ENCODE results near the gene AP1M1. TPM values are rescaled to one million over a fixed set of nuclear protein-coding genes. Genes with fewer than 3 reads are reported as not detected.
A peak's percentile ranks its signal among the peaks of the same experiment; 100 is the strongest.

AP1M1 gene
- polyA plus RNA-seq, 1 donor from 2014 or later, result 130 TPM

DNA sequence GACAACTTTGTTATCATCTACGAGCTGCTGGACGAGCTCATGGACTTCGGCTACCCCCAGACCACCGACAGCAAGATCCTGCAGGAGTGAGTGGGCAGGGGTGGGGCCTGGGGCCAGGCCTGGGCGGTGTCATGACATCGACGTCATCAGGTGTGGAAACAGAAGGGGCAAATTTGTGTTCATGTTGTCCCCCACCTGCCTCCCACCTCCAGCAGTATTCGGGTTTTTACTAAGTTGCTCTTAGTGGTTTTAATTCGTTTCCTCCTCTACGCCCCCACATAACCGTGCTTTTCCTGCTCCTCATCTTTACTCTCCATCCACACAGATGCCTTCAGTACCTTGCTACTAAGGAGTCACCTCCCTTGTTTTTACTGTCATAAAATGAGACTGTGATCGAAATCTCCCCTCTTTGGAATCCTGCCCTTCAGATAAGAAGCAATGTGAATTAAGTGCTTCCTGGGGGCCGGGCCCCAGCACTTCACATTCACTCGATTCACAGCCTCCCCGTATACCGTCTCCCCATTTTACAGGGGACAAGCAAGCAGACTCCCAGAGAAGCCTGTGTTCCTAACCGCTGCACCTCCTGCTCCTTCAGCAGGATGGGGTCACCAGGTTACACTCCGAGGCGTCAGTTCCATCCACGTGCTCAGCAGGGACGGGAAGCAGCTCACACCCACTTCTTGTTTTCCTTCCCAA is 10.5 kb downstream of the AP1M1 start:
- Mint-ChIP-seq H3K36me3 (peaks cover 17% of the 10 kb centered on the region), H3K4me3 (peak overlapping the region in 1 of 4 donors; percentile 78), H3K27ac (no peak overlapping the region), H3K9me3 (no peaks in the 10 kb centered on the region), H3K27me3 (no peaks in the 10 kb centered on the region), H3K4me1 (peaks cover 10 to 17% (median 11%) of the 10 kb centered on the region in 3 donors)

DNA sequence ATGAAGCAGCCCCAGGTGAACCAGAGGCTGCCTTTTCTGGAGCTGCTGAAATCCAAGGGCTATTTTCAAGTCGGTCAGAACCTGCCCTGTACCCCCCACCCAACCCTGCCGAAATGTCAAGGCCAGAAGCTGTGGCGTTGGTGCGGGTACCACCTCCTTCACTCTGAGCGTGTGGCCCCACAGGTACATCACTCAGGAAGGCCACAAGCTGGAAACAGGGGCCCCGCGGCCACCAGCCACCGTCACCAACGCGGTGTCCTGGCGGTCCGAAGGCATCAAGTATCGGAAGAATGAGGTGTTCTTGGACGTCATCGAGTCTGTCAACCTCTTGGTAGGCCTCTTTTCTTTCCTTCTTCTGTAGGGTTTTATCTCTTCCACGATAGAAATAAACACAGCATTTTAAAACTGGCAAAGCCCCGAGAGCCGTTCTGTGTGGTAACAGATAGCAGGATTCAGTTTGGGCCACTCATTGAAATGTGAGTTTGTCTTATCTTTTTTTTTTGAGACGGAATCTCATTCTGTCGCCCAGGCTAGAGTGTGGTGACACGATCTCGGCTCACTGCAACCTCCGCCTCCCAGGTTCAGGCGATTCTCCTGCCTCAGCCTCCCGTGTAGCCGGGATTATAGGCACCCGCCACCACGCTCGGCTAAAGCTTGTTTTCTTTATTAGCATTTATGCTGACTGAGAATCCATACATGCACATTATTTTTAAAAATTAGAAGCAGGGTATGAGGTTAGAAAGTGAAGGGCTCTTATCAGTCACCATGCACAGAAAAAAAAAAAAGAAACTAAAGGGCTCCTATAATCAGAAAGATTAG is 11.3 kb downstream of the AP1M1 start:
- H3K9me3 Mint-ChIP-seq, result no peaks in the 10 kb centered on the region
- H3K4me3 Mint-ChIP-seq, result no peak overlapping the region
- peak overlapping the region in 1 of 3 donors; percentile 62 for H3K27ac Mint-ChIP-seq
- H3K36me3 Mint-ChIP-seq, result peaks cover 23% of the 10 kb centered on the region
- no peaks in the 10 kb centered on the region for H3K27me3 Mint-ChIP-seq
- H3K4me1 Mint-ChIP-seq, result peaks cover 11 to 15% (median 12%) of the 10 kb centered on the region in 3 donors

DNA sequence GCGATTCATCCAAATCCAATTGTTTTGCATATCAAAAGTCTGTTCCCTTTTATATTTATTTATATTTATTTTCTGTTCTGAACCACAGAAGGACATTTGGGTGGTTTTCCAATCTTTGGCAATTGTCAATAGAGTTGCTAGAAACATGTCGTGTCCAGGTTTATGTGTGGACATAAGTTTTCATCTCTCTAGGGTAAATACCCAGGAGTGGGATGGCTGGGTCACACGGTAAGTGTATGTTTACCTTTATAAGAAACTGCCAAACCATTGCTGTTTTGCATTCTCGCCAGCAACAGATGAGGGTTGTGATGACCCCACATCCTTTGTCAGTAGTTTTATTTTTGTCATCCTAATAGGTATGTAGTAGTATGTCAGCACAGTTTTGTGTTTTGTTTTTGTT is 12.5 kb downstream of the AP1M1 start:
- Mint-ChIP-seq H3K4me3 (no peak overlapping the region), H3K4me1 (peaks cover 11 to 15% (median 12%) of the 10 kb centered on the region in 3 donors), H3K27ac (peak overlapping the region in 1 of 3 donors; percentile 63), H3K9me3 (no peaks in the 10 kb centered on the region), H3K36me3 (peaks cover 23% of the 10 kb centered on the region), H3K27me3 (no peaks in the 10 kb centered on the region)

DNA sequence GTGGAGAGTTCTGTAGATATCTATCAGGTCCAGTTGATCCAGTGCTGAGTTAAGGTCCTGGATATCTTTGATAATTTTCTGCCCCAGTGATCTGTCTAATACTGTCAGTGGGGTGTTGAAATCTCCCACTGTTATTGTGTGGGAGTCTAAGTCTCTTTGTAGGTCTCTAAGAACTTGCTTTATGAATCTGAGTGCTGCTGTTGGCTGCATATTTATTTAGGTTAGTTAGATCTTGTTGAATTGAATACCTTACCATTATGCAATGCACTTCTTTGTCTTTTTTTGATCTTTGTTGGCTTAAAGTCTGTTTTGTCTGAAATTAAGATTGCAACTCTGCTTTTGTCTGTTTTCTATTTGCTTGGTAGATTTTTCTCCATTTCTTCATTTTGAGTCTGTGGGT is 15.4 kb downstream of the AP1M1 start:
- H3K4me1 Mint-ChIP-seq, result peaks cover 22 to 31% (median 28%) of the 10 kb centered on the region in 3 donors
- H3K27ac Mint-ChIP-seq, result peak overlapping the region in 1 of 3 donors; percentile 33
- H3K36me3 Mint-ChIP-seq, result peaks cover 24% of the 10 kb centered on the region
- H3K9me3 Mint-ChIP-seq, result no peaks in the 10 kb centered on the region
- H3K4me3 Mint-ChIP-seq, result no peak overlapping the region
- H3K27me3 Mint-ChIP-seq, result no peaks in the 10 kb centered on the region

DNA sequence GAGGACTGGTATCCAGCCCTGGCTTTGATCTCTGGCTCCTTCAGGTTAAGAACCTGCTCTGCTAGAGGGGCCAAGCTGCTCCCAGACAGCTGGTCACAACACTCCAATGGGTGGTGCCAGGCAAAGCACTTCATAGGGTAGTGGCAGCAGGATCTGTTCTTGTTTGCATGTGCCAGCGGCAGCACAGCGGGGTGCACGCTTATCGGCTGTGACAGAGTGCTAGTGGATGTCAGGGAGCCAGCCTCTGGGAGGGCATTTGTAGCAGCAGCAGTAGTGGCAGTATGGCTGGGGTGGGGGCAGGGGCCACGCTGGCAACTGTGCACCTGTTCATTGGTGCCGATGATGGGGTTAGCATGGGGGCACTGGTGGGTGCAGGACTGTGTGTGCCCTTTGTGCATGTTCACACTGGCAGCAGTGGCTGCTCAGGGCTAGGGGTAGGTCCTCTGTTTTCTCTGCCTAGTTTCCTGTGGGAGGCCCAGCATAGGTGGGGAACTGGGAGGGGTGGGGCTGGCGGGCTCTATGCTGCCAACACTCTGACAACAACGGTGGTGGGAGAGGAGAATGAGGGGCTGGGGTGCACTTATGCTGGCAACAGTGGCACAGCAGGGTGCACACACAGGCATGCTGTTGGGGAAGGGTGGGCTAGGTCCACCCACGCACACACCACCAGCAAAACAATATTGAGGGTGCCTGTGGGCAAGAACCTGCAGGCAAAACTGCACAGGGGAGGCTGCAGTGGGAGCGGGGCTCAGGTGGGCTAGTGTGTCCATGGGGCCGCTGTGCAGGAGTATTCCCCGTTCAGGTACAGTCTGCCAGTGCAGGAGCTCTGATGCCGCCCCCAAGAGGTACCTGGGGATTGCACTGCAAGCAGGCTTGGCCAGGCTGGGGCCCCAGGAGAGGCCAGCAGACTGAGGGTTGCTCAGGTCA is 19.3 kb downstream of the AP1M1 start:
- Mint-ChIP-seq H3K27ac (peak overlapping the region in 2 of 3 donors; percentile 45 to 78), H3K27me3 (no peaks in the 10 kb centered on the region), H3K4me1 (peaks cover 33 to 36% (median 34%) of the 10 kb centered on the region in 3 donors), H3K4me3 (peak overlapping the region in 3 of 4 donors; percentile 20 to 88 (median 83)), H3K36me3 (peaks cover 31% of the 10 kb centered on the region), H3K9me3 (peaks cover 1 to 8% (median 7%) of the 10 kb centered on the region in 3 donors)

DNA sequence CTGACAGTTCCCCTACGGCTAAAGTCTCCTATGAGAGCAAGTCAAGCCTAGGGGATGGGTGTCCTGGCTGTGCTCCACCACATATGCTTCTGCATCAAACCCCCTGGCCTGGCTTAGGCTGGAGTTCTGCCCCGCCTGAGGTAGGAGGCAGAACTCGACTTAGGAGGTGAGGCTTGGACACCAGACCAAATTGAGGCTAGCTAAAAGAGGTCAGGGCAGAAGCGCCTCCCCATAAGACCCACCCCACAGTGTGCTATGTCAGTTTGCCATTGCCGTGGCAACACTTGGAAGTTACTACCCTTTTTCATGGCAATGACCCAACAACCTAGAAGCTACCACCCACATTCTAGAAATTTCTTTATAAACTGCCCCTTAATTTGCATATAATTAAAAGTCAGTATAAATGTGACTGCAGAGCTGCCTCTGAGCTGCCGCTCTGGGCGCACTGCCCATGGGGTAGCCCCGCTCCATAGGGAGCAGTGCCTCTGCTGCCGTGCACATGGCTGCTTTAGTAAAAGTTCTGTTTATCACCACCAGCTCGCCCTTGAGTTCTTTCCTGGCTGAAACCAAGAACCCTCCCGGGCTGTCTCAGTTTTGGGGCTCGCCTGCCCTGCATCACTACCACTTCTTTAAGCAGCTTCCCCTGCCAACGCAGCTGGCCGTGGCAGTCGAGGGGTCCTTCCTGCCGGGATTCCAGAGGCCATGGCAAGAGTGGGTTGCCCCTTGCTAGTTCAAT is 20.2 kb downstream of the AP1M1 start:
- H3K27me3 Mint-ChIP-seq, result no peaks in the 10 kb centered on the region
- H3K9me3 Mint-ChIP-seq, result peaks cover 1 to 8% (median 7%) of the 10 kb centered on the region in 3 donors
- H3K27ac Mint-ChIP-seq, result peak overlapping the region in 2 of 3 donors; percentile 14 to 85
- no peak overlapping the region for H3K4me3 Mint-ChIP-seq
- peaks cover 28% of the 10 kb centered on the region in 3 donors for H3K4me1 Mint-ChIP-seq
- peaks cover 34% of the 10 kb centered on the region for H3K36me3 Mint-ChIP-seq

DNA sequence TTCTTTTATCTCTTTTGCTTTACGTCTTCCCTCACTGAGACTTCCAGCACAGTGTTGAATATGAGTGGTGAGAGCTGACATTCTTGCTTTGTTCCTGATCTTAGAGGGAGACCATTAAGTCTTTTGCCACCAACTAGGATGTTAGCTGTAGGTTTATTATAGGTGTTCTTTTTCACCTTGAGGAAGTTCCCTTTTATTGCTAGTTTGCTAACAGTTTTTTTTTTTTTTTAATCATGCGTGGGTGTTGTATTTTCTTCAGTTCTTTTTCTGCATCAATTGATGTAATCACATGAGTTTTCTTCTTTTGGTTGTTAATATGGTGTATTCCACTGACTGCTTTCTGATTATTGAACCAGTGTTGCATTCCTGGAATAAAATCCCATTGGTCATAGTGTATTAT is 21.1 kb downstream of the AP1M1 start:
- peak overlapping the region; percentile 17 to 85 (median 55) for H3K27ac Mint-ChIP-seq
- peaks cover 1 to 8% (median 7%) of the 10 kb centered on the region in 3 donors for H3K9me3 Mint-ChIP-seq
- peaks cover 23 to 28% (median 26%) of the 10 kb centered on the region in 3 donors for H3K4me1 Mint-ChIP-seq
- H3K4me3 Mint-ChIP-seq, result peak overlapping the region in 2 of 4 donors; percentile 40 to 42
- H3K27me3 Mint-ChIP-seq, result no peaks in the 10 kb centered on the region
- H3K36me3 Mint-ChIP-seq, result peaks cover 30% of the 10 kb centered on the region

DNA sequence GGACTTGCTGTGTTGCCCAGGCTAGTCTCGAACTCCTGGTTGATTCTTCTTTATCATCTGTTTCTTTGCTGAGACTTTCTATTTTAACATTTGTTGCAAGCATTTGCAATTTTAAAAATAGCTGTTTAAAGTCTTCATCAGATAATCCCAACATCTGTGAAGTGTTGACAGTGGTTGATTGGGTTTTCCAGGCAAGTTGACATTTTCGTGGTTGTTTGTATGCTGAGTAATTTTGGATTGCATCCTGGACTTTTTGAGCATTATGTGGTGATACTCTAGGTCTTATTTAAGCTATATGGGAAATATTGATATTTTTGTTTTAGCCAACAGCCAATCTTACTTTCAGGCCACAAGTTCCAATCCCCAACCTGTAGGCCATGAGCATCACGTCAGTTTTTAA is 25.1 kb downstream of the AP1M1 start:
- Mint-ChIP-seq H3K36me3 (peaks cover 28% of the 10 kb centered on the region), H3K27ac (no peak overlapping the region), H3K9me3 (peaks cover 1 to 8% (median 7%) of the 10 kb centered on the region in 3 donors), H3K27me3 (no peaks in the 10 kb centered on the region), H3K4me3 (peak overlapping the region in 1 of 4 donors; percentile 32), H3K4me1 (peaks cover 11 to 15% (median 12%) of the 10 kb centered on the region in 3 donors)

DNA sequence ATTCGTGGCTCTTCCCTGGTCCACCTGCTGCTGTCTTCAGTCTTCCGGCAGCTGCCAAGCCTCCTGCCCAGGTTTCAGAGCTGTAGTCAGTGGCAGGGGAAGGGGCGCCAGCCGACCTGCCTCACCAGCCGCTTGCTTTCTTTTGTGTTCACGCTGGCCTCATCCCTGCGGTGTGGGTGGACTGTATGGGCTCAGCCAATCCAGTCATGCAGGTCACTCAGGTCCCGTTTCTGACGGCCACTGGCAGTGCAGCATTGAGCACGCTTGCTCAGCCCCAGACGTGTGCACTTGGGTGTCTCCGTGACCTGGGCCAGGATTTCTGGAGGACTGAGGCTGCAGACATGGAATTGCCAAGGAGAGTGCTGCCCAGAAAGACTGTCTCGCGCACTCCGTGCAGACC is 26.0 kb downstream of the AP1M1 start:
- H3K36me3 Mint-ChIP-seq, result peaks cover 26% of the 10 kb centered on the region
- H3K4me3 Mint-ChIP-seq, result no peak overlapping the region
- H3K9me3 Mint-ChIP-seq, result peaks cover 1 to 8% (median 7%) of the 10 kb centered on the region in 3 donors
- no peak overlapping the region for H3K27ac Mint-ChIP-seq
- H3K4me1 Mint-ChIP-seq, result peaks cover 4 to 7% (median 5%) of the 10 kb centered on the region in 3 donors
- no peaks in the 10 kb centered on the region for H3K27me3 Mint-ChIP-seq

DNA sequence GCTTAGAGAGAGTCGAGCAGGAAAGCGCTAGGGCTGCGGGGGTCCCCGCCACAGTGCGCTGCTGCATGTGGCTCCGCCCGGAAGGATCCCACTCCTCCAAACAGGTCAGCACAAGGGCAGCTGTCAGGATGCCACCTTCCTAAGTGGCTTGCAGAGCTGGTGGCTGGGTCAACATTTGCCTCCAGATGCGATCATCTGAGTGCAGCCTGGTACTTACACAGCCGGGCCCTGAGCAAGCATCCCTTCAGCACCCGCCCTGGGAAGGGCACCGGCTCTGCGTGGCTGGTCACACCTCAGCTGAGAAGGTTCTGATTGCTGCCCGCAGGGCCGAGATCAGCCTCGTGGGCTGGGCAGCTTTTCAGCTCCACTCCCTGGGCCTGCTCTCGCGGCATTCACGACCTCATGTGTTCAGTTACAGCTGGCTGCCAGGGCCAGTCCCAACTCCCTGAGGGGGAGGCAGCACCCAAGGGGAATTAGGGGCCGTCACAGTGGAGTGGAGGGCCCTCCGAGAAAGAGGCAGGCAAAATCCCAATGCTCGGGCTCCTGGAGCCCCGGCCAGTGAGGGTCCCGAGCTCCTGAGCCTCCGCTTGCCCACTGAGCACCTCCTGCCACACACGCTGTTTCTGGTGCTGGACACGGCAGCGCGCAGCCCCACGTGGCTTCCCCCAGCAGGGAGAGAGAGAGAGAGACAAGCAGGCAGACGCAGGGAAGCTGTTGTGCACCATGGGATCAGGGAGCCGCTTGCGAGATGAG is 26.8 kb downstream of the AP1M1 start:
- Mint-ChIP-seq H3K4me1 (peaks cover 0 to 2% (median 0%) of the 10 kb centered on the region in 3 donors), H3K9me3 (peaks cover 0 to 5% (median 5%) of the 10 kb centered on the region in 3 donors), H3K36me3 (peaks cover 25% of the 10 kb centered on the region), H3K27ac (no peak overlapping the region), H3K4me3 (no peak overlapping the region), H3K27me3 (no peaks in the 10 kb centered on the region)

DNA sequence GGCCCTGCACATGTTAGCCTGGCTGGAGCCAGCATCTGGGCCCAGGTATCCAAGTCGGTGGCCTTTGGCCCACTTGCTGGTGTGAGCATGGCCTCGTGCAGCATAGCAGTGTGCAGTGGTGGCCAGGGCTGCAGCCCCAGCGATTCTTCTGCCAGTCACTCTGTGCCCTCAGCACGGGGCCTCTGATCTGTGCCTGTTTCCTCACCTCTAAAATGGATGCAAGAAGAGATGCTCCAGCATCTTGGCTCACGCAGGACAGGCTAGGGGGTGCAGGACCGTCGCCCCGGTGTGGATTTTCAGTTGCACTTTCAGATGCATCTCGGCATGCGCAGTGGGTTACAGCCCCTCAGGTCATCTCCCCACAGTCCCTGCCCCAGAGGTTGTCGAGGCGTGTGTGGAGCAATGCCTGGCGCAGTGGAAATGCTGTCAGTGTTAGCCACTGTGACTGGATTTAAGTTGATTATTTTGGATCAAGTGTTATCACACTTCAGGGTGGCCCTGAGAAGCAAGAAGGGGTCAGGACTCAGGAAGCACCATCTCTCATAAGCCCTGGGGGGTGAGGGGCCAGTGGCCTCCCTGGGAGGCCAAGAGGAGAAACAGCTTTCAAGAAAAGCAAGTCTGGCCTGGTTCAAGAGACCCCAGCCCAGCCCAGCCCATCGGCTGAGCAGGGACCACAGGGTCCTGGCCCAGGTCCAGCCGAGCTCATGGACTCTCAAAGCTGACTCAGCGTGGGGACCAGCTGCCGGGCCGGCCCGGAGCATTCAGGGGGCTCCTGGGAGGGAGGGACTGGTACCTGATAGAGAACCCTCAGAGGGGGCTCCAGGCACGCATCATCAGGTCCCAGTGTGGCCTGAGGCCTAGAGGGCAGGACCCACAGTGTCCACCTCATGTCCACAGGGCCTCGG is 27.8 kb downstream of the AP1M1 start:
- H3K36me3 Mint-ChIP-seq, result peaks cover 27% of the 10 kb centered on the region

DNA sequence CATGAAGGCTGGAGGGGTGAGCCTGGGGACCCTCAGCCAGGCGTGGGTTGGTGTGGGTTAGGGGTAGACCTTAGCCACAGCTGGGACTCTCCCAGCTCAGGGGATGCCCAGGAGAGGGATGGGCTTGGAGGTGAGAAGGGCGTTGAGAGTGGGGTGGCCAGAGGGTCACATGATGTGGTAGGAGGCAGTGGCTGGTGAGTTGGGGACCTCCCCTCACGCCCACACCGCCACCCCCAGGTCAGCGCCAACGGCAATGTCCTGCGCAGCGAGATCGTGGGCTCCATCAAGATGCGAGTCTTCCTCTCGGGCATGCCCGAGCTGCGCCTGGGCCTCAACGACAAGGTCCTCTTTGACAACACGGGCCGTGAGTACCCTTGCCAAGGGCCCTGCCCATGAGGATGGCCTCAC is 28.5 kb downstream of the AP1M1 start:
- Mint-ChIP-seq H3K27ac (no peak overlapping the region), H3K9me3 (no peaks in the 10 kb centered on the region), H3K4me1 (no peaks in the 10 kb centered on the region), H3K27me3 (no peaks in the 10 kb centered on the region), H3K4me3 (no peak overlapping the region), H3K36me3 (peaks cover 22% of the 10 kb centered on the region)

More for the DNA sequence above, 27.8 kb downstream of the AP1M1 start:
- H3K27ac Mint-ChIP-seq, result no peak overlapping the region
- no peaks in the 10 kb centered on the region for H3K4me1 Mint-ChIP-seq
- no peak overlapping the region for H3K4me3 Mint-ChIP-seq
- no peaks in the 10 kb centered on the region for H3K27me3 Mint-ChIP-seq
- peaks cover 0 to 5% (median 5%) of the 10 kb centered on the region in 3 donors for H3K9me3 Mint-ChIP-seq

Measured in IgD-negative memory B cell (primary cell).